Type B pancreatic cell (in vitro differentiated cells): ENCODE results near the gene GNL2. TPM values are rescaled to one million over a fixed set of nuclear protein-coding genes. Genes with fewer than 3 reads are reported as not detected.

Experiments used
- DNase-seq: peaks from one replicate; pipeline ENCODE4 v3.0.0; 2021; ENCODE audit warnings: mixed read lengths; ENCODE audit not compliant: unreplicated experiment; ENCODE audit errors: extremely low spot score
- H3K27ac Mint-ChIP-seq: 2 replicates; pipeline ENCODE4 v1.8.0; 2021; ENCODE audit warnings: mild to moderate bottlenecking, mixed read lengths
- H3K27me3 Mint-ChIP-seq: 2 replicates; pipeline ENCODE4 v1.8.0; 2021; ENCODE audit warnings: mixed read lengths
- H3K36me3 Mint-ChIP-seq: 2 replicates; pipeline ENCODE4 v1.8.0; 2021; ENCODE audit warnings: mixed read lengths
- H3K4me1 Mint-ChIP-seq: one replicate; pipeline ENCODE4 v1.8.0; 2021; ENCODE audit warnings: mixed read lengths; ENCODE audit not compliant: unreplicated experiment
- H3K4me3 Mint-ChIP-seq: 2 replicates; pipeline ENCODE4 v1.8.0; 2021; ENCODE audit warnings: mild to moderate bottlenecking, mixed read lengths
- H3K9me3 Mint-ChIP-seq: 2 replicates; pipeline ENCODE4 v1.8.0; 2021; ENCODE audit warnings: mixed read lengths
- CTCF ChIP-seq: fragments of 200-600 bp; sonication (generic); conservative IDR thresholded peaks from 2 replicates; pipeline ENCODE4 v1.5.0; 2021; ENCODE audit warnings: antibody characterized with exemption, mild to moderate bottlenecking
- total RNA-seq: library from RNA; stranded (reverse); gene quantifications from 2 replicates; pipeline ENCODE4 v1.2.1, GENCODE V29; 2021; ENCODE audit warnings: low replicate concordance

Gene GNL2
- total RNA-seq, 1 donor from 2014 or later = 55.1 TPM

- no peak for TF ChIP-seq CTCF
- no peak overlapping the region for H3K27ac Mint-ChIP-seq
- no peak overlapping the region for H3K4me3 Mint-ChIP-seq
- H3K27me3 Mint-ChIP-seq = peaks cover 95% of the 10 kb centered on the region
- DNase-seq = no peak
- H3K9me3 Mint-ChIP-seq = no peaks in the 10 kb centered on the region
- peaks cover 8% of the 10 kb centered on the region for H3K4me1 Mint-ChIP-seq
- H3K36me3 Mint-ChIP-seq = no peaks in the 10 kb centered on the region
Measured at GRCh38 chr1:37629008-37629407, 33.3 kb upstream of the GNL2 start.

GRCh38 chr1:37628026-37628556 lies 32.4 kb upstream of the GNL2 start:
- TF ChIP-seq CTCF = no peak
- H3K27me3 Mint-ChIP-seq = peaks cover 89% of the 10 kb centered on the region
- H3K36me3 Mint-ChIP-seq = no peaks in the 10 kb centered on the region
- H3K4me3 Mint-ChIP-seq = no peak overlapping the region
- peaks cover 8% of the 10 kb centered on the region for H3K4me1 Mint-ChIP-seq
- H3K9me3 Mint-ChIP-seq = no peaks in the 10 kb centered on the region
- H3K27ac Mint-ChIP-seq = no peak overlapping the region
- DNase-seq = no peak

- no peak for DNase-seq
- no peak for TF ChIP-seq CTCF
- Mint-ChIP-seq H3K27me3 (peaks cover 56% of the 10 kb centered on the region), H3K4me3 (no peak overlapping the region), H3K27ac (no peak overlapping the region), H3K9me3 (no peaks in the 10 kb centered on the region), H3K36me3 (no peaks in the 10 kb centered on the region), H3K4me1 (no peaks in the 10 kb centered on the region)
Measured at GRCh38 chr1:37622131-37622530, 26.4 kb upstream of the GNL2 start.

GRCh38 chr1:37621326-37621870 lies 25.7 kb upstream of the GNL2 start:
- H3K4me1 Mint-ChIP-seq = no peaks in the 10 kb centered on the region
- no peaks in the 10 kb centered on the region for H3K9me3 Mint-ChIP-seq
- DNase-seq = no peak
- H3K27me3 Mint-ChIP-seq = peaks cover 56% of the 10 kb centered on the region
- no peak overlapping the region for H3K4me3 Mint-ChIP-seq
- no peak overlapping the region for H3K27ac Mint-ChIP-seq
- TF ChIP-seq CTCF = no peak
- no peaks in the 10 kb centered on the region for H3K36me3 Mint-ChIP-seq

GRCh38 chr1:37620707-37621106 lies 25.0 kb upstream of the GNL2 start:
- no peak for TF ChIP-seq CTCF
- no peak for DNase-seq
- Mint-ChIP-seq H3K27me3 (peaks cover 56% of the 10 kb centered on the region), H3K4me3 (no peak overlapping the region), H3K4me1 (no peaks in the 10 kb centered on the region), H3K27ac (no peak overlapping the region), H3K36me3 (no peaks in the 10 kb centered on the region), H3K9me3 (no peaks in the 10 kb centered on the region)
